Ishikawa (cell line): ENCODE data around the gene HOXA10.

Experiments
- CEBPB ChIP-seq: IDR thresholded peaks from 2 replicates; pipeline ENCODE4 v1.6.1; 2012
- CREB1 ChIP-seq: IDR thresholded peaks from 2 replicates; pipeline ENCODE4 v1.6.1; 2012; ENCODE audit warnings: low read depth
- EGR1 ChIP-seq: IDR thresholded peaks from 2 replicates; pipeline ENCODE4 v1.6.1; 2012
- EP300 ChIP-seq: IDR thresholded peaks from 2 replicates; pipeline ENCODE4 v1.6.1; 2012; ENCODE audit warnings: borderline replicate concordance
- FOXM1 ChIP-seq: IDR thresholded peaks from 2 replicates; pipeline ENCODE4 v1.6.1; 2012; ENCODE audit warnings: low read depth, borderline replicate concordance
- NFIC ChIP-seq: IDR thresholded peaks from 2 replicates; pipeline ENCODE4 v1.6.1; 2012
- RAD21 ChIP-seq: IDR thresholded peaks from 2 replicates; pipeline ENCODE4 v1.6.1; 2012; ENCODE audit warnings: low read depth
- TAF1 ChIP-seq: IDR thresholded peaks from 2 replicates; pipeline ENCODE4 v1.6.1; 2012; ENCODE audit warnings: low read depth, mild to moderate bottlenecking
- TCF12 ChIP-seq: IDR thresholded peaks from 2 replicates; pipeline ENCODE4 v1.6.1; 2012; ENCODE audit warnings: low read depth
- TEAD4 ChIP-seq: IDR thresholded peaks from 2 replicates; pipeline ENCODE4 v1.6.1; 2012
- USF1 ChIP-seq: IDR thresholded peaks from 2 replicates; pipeline ENCODE4 v1.6.1; 2012
- YY1 ChIP-seq: IDR thresholded peaks from 2 replicates; pipeline ENCODE4 v1.6.1; 2012; ENCODE audit warnings: low read depth
- ZBTB7A ChIP-seq: IDR thresholded peaks from 2 replicates; pipeline ENCODE4 v1.6.1; 2012; ENCODE audit warnings: low read depth
- TF ChIP-seq, protein P1 (sequence below): IDR thresholded peaks from 2 replicates; pipeline ENCODE4 v1.6.1; 2012; ENCODE audit warnings: low read depth, mild to moderate bottlenecking
- TF ChIP-seq, protein P2 (sequence below): IDR thresholded peaks from 2 replicates; pipeline ENCODE4 v1.6.1; 2012

Gene HOXA10

GRCh38 chr7:27198138-27198841 lies 24.2 kb upstream of the HOXA10 start:
- no peak for TF ChIP-seq EP300
- no peak for TF ChIP-seq NFIC
- TF ChIP-seq, protein P1, sequence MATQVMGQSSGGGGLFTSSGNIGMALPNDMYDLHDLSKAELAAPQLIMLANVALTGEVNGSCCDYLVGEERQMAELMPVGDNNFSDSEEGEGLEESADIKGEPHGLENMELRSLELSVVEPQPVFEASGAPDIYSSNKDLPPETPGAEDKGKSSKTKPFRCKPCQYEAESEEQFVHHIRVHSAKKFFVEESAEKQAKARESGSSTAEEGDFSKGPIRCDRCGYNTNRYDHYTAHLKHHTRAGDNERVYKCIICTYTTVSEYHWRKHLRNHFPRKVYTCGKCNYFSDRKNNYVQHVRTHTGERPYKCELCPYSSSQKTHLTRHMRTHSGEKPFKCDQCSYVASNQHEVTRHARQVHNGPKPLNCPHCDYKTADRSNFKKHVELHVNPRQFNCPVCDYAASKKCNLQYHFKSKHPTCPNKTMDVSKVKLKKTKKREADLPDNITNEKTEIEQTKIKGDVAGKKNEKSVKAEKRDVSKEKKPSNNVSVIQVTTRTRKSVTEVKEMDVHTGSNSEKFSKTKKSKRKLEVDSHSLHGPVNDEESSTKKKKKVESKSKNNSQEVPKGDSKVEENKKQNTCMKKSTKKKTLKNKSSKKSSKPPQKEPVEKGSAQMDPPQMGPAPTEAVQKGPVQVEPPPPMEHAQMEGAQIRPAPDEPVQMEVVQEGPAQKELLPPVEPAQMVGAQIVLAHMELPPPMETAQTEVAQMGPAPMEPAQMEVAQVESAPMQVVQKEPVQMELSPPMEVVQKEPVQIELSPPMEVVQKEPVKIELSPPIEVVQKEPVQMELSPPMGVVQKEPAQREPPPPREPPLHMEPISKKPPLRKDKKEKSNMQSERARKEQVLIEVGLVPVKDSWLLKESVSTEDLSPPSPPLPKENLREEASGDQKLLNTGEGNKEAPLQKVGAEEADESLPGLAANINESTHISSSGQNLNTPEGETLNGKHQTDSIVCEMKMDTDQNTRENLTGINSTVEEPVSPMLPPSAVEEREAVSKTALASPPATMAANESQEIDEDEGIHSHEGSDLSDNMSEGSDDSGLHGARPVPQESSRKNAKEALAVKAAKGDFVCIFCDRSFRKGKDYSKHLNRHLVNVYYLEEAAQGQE = no peak
- TF ChIP-seq USF1 = no peak
- no peak for TF ChIP-seq RAD21
- no peak for TF ChIP-seq YY1
- TF ChIP-seq TCF12 = no peak
- TF ChIP-seq EGR1 = no peak
- no peak for TF ChIP-seq TAF1
- no peak for TF ChIP-seq CEBPB

DNA sequence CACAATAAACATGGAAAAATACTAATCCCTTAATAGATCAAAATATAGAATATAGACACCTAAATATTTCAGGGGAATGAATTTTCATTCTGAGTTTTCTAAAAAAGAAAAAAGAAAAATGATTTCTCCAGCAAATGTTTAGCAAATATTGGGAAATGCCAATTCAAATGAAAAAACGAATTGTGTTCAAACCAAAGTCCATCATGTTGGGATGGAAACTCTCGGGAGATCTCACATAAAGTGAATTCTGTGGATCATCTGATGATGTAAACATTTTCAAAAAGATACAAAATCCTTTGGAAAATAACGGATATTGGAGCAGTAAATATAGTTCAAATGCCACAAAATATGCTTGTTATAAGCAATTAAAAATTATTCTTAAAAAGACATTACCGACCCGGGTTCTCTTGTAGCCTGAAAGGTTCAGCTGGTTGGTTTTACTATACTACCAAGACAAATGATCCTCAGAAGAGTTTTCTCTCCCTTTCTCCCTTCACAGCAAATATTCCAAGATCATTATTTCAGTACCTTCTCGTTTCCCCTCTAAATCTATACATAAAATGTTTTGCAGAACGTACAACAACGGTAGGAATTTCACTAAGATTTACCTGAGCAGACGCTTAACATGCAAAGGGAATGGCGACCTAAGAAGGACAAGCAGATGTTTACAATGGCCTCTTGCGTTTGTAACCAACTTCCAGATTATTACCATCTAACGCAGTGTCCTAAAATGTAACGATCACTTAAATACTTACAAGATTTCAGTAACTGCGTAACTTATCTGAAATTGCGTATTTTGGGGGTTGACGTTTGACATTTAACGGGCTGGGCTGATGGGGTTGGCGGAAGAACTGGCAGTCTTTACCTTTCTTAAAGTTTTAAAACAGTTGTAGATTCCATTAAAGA lies 23.3 kb upstream of the HOXA10 start:
- TF ChIP-seq, protein P1 = no peak
- TF ChIP-seq USF1 (no peak), ZBTB7A (no peak), TAF1 (no peak)

GRCh38 chr7:27196287-27196767 lies 22.2 kb upstream of the HOXA10 start:
- no peak for TF ChIP-seq YY1
- TF ChIP-seq RAD21 = peak; percentile 97

DNA sequence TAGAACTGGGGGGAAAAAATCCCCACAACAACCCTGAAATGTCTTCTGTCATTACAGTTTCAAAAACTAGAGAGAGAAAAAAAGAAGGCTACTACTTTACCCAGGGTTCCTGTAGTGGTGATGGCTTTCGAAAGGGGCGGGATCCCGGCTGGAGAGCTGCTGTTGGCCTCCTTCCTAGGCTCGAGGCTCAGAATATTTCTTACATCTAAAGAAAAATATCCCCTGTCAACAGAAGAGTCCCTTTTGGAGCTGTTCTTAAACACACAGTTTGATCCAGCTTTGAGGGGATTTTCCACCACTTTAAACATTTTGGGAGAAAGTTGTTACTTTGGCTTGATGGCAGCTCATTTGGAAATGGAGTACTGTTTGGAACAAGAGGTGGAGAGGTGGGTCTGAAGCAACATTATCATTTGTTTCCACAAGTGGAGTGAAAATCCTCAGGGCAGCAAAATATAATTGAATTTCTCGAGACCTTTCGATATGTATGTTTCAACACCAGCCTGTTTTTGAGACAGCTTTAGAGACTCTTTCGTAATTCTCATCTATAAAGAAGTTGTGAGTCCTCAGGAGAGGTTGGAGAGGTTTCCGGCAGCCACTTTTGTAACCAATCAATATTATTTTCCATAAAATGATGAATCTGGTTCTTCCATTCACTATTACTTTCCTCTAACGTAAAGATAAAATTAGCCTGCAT lies 20.7 kb upstream of the HOXA10 start:
- TF ChIP-seq, protein P2, sequence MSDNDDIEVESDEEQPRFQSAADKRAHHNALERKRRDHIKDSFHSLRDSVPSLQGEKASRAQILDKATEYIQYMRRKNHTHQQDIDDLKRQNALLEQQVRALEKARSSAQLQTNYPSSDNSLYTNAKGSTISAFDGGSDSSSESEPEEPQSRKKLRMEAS = no peak
- TF ChIP-seq EGR1 (no peak), RAD21 (no peak), CEBPB (no peak), TCF12 (no peak), TAF1 (no peak), TEAD4 (no peak), CREB1 (no peak), NFIC (no peak), ZBTB7A (no peak), USF1 (no peak), FOXM1 (no peak), YY1 (no peak), EP300 (no peak)
- TF ChIP-seq, protein P1 = no peak
